OCI-LY3 (cell line): ENCODE data around the gene ABHD16A.

Source experiments
- EZH2phosphoT487 ChIP-seq: fragments of 200-600 bp; shearing (Covaris generic); IDR thresholded peaks from 2 replicates; pipeline ENCODE4 v1.6.1; 2018; ENCODE audit warnings: antibody characterized with exemption, mixed run types, low read depth
- TF ChIP-seq, protein P1 (sequence below): fragments of 200-600, 300-600 bp; sonication (generic); IDR thresholded peaks from 2 replicates; pipeline ENCODE4 v1.5.1; 2014; ENCODE audit warnings: antibody characterized with exemption, low read length, low read depth

DNA sequence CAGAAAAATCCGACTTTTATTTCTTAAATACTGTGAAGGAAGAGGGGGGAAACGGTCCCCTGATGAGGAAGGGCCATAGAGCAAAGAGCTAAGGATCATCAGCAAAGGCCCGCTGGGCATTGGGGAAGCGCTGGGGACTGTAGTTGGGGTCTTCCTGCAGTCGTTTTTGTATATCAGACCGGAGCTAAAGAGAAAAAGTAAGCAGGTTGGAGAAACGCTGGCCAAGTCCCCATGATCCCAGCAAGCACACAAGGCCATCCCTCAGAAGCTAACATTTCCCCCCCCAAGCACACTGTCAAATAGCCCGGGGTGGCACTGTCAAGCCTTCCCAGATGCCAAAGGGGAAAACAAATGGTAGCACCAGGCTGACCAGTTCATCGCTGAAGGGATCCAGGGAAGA lies 64.1 kb downstream of the ABHD16A start:
- TF ChIP-seq, protein P1, sequence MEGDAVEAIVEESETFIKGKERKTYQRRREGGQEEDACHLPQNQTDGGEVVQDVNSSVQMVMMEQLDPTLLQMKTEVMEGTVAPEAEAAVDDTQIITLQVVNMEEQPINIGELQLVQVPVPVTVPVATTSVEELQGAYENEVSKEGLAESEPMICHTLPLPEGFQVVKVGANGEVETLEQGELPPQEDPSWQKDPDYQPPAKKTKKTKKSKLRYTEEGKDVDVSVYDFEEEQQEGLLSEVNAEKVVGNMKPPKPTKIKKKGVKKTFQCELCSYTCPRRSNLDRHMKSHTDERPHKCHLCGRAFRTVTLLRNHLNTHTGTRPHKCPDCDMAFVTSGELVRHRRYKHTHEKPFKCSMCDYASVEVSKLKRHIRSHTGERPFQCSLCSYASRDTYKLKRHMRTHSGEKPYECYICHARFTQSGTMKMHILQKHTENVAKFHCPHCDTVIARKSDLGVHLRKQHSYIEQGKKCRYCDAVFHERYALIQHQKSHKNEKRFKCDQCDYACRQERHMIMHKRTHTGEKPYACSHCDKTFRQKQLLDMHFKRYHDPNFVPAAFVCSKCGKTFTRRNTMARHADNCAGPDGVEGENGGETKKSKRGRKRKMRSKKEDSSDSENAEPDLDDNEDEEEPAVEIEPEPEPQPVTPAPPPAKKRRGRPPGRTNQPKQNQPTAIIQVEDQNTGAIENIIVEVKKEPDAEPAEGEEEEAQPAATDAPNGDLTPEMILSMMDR: no peak
- no peak for TF ChIP-seq EZH2phosphoT487
